HG02763 (cell line): Measurements from ENCODE around the gene NAXD.

Experiments
- ATAC-seq: cut with Tn5 transposase; IDR thresholded peaks from one replicate; pipeline ENCODE4 v1.9.1; 2021; ENCODE audit warnings: mild to moderate bottlenecking, moderate library complexity; ENCODE audit not compliant: unreplicated experiment

Gene NAXD

GRCh38 chr13:110643324-110643723 lies 28.0 kb downstream of the NAXD start:
- no peak for ATAC-seq

GRCh38 chr13:110643768-110644421 lies 28.6 kb downstream of the NAXD start:
- ATAC-seq: no peak

GRCh38 chr13:110644892-110645521 lies 29.7 kb downstream of the NAXD start:
- ATAC-seq: peak; percentile 68

- ATAC-seq: no peak
Measured at GRCh38 chr13:110645750-110646149, 30.4 kb downstream of the NAXD start.

GRCh38 chr13:110646442-110647364 lies 31.4 kb downstream of the NAXD start:
- no peak for ATAC-seq

- no peak for ATAC-seq
Measured at GRCh38 chr13:110647365-110647737, 32.0 kb downstream of the NAXD start.

GRCh38 chr13:110648146-110648819 lies 32.9 kb downstream of the NAXD start:
- ATAC-seq: no peak

- no peak for ATAC-seq
Measured at GRCh38 chr13:110648848-110649421, 33.6 kb downstream of the NAXD start.

- no peak for ATAC-seq
Measured at GRCh38 chr13:110649551-110649950, 34.2 kb downstream of the NAXD start.

GRCh38 chr13:110650436-110650835 lies 35.1 kb downstream of the NAXD start:
- ATAC-seq: no peak

- no peak for ATAC-seq
Measured at GRCh38 chr13:110651271-110651670, 35.9 kb downstream of the NAXD start.

- ATAC-seq: no peak
Measured at GRCh38 chr13:110651726-110652230, 36.4 kb downstream of the NAXD start.

- no peak for ATAC-seq
Measured at GRCh38 chr13:110652231-110652730, 36.9 kb downstream of the NAXD start.

GRCh38 chr13:110652764-110653163 lies 37.4 kb downstream of the NAXD start:
- ATAC-seq: no peak

- no peak for ATAC-seq
Measured at GRCh38 chr13:110653271-110653670, 37.9 kb downstream of the NAXD start.

GRCh38 chr13:110653851-110654250 lies 38.5 kb downstream of the NAXD start:
- no peak for ATAC-seq

- ATAC-seq: no peak
Measured at GRCh38 chr13:110657196-110657595, 41.9 kb downstream of the NAXD start.

- ATAC-seq: peak; percentile 80
Measured at GRCh38 chr13:110658218-110658911, 43.0 kb downstream of the NAXD start.

- ATAC-seq: no peak
Measured at GRCh38 chr13:110661256-110661655, 45.9 kb downstream of the NAXD start.

GRCh38 chr13:110662091-110662490 lies 46.7 kb downstream of the NAXD start:
- ATAC-seq: no peak
